Inferior parietal cortex (tissue), 1 donor: Measurements from ENCODE around the gene JPH2.

ENCODE experiments used
- DNase-seq: peaks from one replicate; pipeline ENCODE4 v3.0.0-alpha.2; 2016; ENCODE audit errors: extremely low spot score

The JPH2 gene

DNA sequence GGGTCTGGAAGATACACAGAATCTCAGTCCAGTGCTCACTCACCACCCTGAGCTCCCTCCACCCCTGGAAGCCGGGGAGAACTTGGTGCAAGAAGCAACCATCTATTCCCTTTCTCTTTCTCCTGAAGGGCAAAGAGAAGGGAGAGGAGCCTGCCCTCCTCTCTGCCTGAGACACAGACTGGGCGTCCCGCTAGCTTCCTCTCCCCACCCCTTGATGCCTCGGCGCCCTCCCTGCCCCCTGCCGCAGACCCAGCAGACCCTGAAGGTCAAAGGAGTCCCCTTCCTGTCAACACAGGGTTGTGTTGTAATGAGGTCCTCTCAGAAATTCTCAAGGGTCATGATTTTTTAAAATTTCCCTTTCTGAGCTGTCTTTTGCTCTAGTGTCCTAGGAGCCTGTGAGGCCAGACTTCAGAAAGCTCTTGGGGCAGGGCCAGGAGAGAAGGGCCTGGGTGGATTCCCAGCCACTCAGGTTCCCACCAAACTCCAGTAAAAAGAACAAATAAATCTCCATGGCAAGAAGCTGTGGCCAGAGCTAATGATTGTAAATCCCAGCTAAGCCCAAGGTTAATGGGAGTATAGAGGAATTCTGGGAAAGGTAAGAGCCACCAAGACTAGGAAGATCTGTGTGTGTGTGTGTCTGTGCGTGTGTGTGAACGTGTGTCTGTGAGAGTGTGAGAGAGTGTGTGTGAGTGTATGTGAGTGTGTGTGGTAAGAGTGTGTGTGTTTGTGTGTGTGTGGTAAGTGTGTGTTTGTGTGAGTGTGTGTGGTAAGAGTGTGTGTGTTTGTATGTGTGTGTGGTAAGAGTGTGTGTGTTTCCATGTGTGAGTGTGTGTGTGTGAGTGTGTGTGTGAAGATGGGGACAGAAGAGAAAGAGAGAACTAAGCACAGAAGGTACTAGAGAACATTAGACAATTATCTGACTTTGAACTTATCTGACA, 1.1 kb upstream of the JPH2 start:
- no peak for DNase-seq

DNA sequence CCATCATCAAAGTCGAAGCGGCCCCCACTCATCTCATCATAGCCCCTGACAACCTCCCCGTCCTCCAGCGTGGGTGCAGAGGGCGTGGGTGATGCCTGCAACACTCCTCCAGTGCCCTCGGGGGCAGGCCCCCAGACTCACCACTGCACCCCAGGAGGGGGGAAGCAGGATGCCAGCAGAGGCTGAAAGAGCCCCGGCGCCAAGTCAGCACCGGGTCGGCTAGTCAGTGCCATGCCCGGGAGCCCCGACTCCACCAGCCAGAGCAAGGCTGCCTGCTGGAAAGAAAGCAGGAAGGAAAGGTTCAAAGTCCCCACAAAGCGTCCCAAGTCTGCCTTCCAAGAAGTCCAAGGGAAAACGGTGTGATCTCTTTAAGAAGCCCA, 324 bp downstream of the JPH2 start:
- no peak for DNase-seq

DNA sequence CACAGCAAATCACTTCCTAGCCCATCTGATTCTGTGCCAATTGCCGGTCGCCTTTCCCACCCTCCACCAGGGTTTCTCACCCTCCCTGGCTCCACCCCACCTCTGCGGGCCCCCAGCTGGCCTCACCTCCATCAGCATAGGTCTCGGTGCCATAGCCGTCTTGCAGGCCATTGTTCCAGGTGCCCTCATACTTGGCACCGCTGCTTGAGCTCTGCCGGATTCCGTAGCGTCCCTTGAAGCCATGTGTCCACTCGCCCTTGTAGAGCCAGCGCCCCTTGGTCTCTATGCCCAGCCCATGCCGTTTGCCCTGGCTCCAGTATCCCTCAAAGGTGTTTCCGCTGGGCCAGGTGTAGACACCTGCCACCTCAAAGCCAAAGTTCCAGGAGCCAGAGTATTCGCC, 787 bp downstream of the JPH2 start:
- DNase-seq, result no peak

DNA sequence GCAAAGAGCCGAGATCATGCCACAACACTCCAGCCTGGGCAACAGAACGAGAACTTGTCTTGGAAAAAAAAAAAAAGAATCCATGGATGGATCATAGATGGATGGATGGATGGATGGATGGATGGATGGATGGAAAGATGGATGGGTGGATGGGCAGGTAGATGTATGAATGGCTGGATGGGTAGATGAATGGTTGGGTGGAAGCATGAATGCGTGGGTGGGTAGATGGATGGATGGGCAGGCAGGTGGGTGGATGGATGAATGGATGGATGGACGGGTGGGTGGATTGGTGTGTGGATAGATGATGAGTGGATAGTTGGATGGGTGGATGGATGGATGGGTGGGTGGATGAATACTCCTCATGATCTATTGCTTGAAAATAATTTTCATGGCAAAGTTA, 1.4 kb downstream of the JPH2 start:
- no peak for DNase-seq

DNA sequence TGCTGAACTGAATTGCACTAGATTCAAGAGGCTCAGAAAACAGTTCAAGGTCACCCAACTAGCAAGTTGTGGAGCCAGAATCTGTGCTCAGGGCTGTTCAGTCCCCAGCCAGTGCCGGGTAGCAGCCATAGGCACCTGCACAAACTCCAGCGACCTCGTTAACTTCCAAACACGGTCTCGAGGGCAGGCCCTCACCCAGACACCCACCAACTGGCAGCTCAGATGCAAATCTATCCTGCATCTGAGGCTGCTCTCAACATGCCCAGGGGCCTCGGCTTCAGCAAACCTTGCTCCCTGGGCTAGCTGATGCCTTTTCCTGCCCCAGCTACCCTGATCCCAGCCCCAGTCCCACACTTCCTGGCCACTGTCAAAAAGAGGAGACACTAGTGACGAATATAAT, 3.7 kb downstream of the JPH2 start:
- DNase-seq, result no peak

DNA sequence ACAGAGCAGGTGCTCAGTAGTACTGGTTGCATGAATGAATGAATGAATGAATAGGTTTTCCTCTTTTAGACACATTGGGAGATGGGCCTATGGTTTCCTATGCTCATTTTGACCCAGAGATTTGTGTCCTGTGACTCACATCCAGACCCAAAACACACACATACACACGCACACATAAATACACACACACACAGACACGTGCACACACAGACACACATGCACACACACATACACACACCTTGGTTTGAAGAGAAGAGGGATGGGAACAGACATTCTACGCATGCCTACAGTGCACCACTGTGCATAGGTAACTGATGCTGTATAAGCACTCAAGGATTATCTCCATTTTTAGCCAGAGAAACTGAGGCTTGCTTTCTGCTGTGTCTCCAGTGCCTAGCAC, 4.1 kb downstream of the JPH2 start:
- DNase-seq, result no peak

DNA sequence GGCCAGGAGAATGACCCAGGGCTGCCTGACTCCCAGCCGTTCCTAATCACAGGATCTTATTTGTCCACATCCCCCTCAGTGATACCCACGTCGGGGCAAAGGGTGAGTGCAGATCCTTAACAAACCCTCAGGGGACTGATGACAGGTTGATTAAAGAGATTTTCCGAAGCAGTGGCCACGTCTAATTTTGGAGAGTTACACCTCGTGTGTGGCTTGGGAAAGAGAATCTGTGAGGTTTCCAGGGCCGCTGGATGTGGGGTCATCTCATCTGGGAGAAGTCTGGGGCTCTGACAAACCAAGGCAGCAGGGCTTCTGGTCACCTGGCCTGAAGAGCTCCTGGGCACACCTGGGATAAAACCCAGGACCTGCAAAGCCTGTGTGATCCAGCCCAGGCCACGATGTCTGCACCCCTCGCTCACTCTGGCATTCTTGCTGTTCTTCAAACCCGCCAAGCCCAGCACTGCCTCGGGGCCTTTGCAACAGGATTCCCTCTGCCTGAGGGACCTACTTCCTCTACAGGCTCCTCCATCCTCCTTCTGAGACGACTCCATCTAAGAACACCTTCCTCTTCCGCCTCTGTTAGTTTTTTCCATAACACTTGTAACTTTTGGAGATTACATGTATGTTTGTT, 4.7 kb downstream of the JPH2 start:
- DNase-seq, result no peak

DNA sequence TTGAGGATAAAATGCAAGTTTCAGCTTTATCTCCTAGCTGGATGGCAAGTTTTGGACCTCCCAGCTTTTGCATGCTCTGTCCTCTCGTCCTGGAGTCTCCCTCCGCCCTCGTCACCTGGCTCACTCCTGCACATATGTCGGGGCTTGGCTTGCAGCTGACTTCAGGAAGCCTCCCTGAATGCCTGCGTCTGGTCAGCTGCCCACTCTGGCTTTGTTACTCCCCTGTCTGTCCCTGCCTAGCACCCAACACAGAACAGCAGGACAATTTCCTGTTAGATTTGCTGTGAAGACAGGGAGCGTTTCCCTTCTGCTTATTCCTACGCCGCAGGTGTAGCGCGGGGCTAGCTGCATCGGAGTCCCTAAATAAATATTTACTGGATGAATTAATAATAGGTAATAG, 5.4 kb downstream of the JPH2 start:
- DNase-seq, result no peak

DNA sequence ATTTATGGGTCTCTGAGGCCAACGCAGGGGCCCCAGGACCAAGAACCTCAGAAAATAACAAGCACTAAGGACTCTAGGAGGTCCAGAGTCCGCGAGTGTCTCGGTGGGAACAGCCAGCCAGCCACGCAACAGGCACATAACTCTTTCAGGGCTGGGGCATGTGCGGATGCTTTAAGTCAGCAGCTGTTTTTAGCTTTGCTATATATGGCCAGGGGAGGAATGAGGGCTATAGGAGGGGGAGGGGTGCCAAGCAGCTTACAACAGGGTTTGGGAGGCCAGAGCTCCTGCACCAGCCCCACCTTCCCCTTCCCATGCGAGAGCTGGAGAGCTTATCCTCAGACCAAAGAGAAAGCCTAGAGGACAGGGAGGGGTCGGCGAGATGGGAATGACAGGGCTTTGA, 6.2 kb downstream of the JPH2 start:
- no peak for DNase-seq

DNA sequence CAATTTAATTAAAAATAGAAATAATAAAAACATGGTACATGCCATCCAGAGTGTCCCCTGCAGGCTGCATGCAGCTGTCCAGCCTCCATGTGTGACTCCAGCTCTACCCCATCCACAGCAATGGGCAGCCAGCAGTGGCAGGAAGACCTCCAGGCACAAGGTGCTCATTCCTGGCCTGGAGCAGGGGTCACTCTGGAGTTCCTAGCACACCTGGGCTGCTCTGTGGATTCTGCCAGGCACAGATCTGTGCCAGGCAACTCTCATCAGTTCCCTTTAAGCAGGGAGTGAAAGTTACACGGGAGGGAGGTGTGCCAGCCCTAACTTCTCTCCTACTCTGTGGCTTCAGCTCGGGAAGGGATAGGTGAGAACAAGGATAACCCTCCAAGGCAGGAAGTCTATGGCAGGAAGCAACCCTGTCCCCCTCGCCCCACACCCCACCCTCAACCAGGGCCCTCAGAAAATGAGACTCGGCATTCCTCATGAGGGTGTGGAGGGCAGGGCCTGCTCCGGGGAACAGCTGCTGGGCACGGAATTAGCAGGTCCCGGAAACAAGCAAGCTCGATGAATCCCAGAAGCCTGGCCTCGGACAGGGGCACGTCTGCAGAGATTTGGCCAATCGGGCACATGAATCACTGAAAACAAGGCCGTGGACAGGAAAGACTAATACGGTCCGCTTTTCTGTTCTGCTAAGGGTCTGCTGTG, 10.0 kb downstream of the JPH2 start:
- DNase-seq, result no peak

DNA sequence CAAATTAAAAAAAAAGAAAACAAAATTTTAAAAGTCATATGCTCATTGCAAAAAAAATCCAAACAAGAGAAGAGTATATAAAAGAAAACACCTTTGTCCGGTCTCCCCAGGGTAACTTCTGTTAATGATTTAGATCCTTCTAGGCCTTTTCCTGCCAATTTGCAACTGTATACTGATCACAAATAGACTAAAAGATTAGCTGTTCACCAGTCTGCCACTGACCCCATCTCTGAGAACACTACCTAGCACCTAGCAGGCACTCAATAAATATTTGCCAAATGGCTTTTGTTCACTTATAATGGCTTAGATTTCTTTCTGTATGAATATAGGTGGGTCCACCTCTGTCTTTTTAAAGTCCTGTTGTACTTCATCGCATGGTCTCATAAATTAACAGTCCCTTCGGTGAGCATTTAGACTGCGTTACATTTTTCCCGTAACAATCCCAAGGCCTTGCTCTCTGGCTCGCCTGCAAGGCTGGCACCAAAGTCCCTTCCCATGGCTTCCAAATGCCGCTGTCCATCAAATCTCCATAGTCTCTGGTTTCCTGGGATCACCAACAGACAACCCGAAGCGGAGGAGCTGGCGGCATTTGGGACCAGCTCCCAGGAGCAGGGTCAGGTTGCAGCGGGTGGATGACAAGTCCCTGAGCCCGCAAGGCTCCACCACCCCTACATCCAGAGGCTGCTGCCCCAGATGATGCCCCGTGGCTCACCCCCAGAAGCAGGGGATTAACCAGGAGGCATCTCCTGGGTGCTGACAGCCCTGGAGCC, 11.8 kb downstream of the JPH2 start:
- DNase-seq, result no peak

DNA sequence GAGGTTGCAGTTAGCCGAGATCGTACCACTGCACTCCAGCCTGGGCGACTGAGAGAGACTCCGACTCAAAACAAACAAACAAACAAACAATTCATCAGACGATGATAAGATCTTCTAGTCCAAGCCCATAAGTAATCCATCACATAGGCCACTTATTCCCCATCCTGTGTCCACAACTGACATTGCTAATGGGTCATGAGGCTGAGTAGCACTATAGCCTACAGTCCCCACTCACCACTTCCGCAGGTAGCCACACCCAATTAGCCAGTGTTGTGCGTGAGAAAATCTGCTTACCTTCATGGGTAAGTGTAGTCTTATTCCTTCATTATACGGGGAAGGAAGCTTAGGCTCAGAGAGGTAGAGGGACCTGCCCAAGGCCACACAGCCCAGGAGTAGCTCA, 13.1 kb downstream of the JPH2 start:
- no peak for DNase-seq

DNA sequence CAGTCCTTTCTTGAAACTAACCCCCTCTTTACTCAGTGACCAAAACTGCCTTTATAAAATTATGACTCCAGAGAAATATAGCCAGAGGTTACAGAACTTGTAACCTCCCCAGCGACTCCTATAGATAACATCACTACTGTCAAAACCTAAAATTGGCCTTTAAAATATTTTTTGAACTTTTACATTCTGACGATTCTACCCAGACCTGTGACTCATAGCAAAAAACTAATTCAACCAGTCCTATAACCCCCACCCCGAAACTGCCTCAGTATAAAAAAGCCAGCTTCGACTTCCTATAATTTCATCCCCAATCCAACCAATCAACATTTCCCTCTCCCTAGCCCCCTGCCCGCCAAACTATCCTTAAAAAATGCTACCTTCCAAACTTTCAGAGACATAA, 13.9 kb downstream of the JPH2 start:
- DNase-seq, result no peak

DNA sequence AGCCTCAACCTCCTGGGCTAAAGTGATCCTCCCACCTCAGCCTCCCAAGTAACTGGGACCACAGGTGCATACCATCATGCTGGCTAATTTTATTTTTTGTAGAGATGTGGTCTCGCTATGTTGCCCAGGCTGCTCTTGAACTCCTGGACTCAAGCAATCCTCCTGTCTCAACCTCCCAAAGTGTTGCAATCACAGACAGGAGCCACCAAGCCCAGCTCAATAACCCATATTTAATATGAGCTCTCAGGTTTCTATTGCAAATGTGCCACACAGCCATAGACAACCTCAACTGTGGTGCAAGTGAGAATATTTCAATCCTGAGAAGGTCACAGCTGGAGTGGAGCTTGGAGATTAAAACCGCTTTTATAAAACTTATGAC, 14.4 kb downstream of the JPH2 start:
- DNase-seq, result no peak

DNA sequence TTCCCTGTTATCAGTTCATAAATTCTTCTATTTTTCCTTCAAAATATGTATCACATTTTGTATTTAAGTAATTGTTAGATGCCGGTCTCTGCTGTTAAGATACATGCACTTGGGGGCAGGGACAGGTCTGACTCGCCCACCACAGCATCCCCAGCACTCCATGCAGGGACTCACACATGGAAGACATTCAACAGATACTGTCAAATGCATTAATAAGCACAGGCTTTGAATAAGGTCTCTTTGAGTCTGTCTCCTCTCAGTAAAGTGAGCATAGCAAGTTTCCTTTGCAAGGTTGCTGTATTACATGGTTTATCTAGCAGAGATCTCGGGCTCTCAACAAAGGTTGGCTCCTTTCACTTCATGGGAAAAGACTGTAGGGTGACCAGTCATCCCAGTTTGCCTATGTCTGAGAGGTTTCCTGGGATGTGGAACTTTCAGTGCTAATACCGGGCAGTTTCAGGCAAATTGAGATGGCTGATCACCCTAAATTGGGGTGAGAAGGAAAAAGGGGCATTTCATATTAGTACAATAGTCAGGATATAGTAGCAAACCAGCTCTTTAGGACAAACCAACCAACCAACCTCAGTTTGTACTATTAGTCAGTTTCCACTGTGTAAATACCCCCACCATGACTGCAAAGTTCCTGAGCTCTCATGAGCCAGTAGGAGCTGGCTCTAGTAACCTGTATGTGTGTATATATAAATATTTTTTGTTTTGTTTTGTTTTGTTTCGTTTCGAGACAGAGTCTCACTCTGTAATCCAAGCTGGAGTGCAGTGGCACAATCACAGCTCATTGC, 15.0 kb downstream of the JPH2 start:
- no peak for DNase-seq

DNA sequence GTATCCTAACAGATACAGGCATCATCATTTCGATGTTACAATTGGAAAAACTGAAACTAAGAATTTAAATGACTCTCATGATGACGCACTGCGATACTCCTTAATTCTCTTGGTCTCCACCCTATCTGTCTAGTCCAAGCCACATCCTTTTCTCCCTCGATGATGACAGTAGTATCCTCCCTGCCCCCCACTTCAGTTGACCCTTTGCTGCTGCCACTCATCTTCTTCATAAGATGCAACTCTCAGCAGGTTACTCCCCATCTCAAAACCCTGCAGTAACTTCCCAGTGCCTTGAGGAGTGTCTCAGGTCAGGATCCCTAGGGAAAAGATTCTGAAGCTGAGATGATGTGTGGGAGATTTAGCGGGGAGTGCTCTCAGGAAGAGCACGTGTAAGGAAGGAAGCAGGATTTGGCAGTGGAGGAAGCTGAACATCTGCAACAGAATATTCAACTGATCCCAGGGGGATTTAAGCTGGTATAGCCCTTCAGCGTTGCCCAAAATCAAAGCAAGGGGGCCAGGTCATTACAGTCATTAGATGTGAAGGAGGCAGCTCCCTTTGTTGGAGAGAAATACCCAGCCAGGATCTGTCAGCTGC, 16.1 kb downstream of the JPH2 start:
- no peak for DNase-seq

DNA sequence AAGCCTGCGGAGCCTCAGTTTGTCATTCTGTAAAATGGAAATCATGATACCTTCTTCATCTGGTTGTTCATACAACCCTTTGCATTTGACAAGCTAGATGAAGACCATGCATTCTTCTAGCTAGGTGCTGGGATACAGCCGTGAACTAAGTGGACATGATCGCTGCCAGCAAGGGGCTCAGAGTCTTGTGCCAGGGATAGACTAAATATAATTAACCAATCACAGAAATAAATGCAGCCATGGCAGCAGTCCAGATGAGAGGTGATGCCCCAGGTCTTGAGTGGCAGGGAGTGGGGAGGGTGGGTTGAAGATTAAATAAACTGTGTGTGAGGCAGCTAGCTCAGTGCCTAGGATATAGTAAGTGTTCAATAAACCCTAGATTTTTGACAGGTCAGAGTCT, 19.3 kb downstream of the JPH2 start:
- DNase-seq, result no peak

DNA sequence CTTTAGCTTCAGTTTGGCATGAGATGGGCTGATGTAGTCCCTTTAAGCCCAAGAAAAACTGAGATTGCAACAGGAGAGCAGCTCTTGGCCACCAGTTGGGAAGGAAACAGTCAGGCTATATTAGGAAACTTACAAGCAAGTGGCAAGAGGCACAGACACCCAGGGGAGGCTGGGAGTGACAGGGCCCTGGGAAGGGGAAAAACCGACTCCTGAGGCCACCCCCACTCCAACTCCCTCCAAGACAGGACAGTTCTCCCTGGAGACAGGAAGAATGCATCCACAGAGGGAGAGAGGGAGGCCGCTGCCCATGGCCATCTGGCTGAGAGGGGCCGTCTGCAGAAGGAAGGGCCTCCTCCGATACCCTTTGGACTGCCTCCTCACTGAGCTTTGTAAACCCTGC, 20.5 kb downstream of the JPH2 start:
- DNase-seq, result no peak

DNA sequence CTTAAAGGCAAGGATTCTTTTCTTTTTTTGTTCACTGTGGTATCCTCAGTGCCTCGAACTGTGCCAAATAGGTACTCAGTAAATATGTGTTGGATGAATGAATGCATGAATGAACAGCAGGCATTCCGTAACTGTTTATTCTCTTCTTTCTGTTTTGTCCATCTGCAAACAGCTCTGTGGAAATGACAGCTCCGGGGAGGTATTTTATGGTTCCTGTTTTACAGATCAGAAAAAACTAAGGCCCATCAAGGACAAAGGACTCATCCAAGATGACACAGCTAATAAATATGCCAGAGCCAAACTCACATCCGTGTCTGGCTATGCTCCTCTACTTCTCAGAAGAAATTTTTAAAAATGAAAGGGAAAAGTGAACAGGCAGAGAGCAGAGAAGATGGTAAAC, 21.0 kb downstream of the JPH2 start:
- no peak for DNase-seq

DNA sequence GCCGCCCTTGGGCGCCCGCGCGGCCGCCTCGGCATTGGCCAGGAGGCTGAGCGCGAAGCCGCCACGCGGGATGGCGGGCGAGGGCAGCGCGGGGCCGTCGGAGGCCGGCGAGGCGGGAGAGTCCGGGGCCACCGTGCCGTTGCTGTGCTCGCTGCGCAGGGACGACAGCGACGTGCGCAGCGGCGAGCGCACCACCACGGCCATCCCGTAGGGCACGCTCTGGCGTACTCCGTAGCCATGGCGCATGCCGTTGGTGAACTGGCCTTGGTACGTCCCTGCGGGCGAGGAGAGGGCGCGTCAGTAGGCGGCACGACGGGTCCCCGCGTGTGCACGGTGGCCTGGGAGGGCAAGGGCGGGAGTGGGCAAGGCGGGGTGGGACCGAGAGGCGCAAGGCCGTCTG, 26.9 kb downstream of the JPH2 start:
- DNase-seq, result no peak

DNA sequence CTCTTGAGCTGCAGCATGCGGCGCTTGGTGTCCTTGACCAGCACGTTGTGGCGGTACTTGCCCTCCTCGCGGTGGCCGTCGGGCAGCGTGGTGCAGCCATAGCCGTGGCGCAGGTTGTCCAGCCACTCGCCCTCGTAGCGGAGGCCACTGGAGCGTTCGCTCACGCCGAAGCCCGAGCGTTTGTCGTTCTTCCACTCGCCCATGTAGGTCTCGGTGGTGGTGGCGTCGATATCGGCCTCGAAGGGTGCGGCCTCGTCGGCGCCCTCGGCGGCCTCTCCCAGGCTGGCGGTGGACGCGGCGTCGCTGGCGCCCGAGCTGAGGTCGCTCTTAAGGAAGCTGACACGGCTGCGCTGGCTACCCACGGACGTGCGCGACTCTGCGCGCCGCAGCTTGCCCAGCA, 27.3 kb downstream of the JPH2 start:
- DNase-seq, result no peak
